ENCODE results near the gene POLR1C.
"Not testable (repeated sequence)": the region's sequence is repeated elsewhere in the genome, so short reads cannot be mapped to it uniquely, and the experiment has no call there.

Gene POLR1C

GRCh38 chr6:43492673-43493072 lies 24.2 kb upstream of the POLR1C start:
- in situ Hi-C loops (cut with MboI; ENCODE audit: low sequenced_read_pairs) = no loop called here

GRCh38 chr6:43493230-43493629 lies 23.7 kb upstream of the POLR1C start:
- in situ Hi-C loops (cut with MboI; ENCODE audit: low sequenced_read_pairs) = no loop called here

- in situ Hi-C loops (cut with MboI; ENCODE audit: low sequenced_read_pairs) = no loop called here
These were observed 23.1 kb upstream of the POLR1C start for GRCh38 chr6:43493833-43494232.

- in situ Hi-C loops (cut with MboI; ENCODE audit: low sequenced_read_pairs) = no loop called here
These were observed 22.6 kb upstream of the POLR1C start for GRCh38 chr6:43494321-43494720.

GRCh38 chr6:43494766-43495165 lies 22.1 kb upstream of the POLR1C start:
- in situ Hi-C loops (cut with MboI; ENCODE audit: low sequenced_read_pairs) = no loop called here

GRCh38 chr6:43495409-43495941 lies 21.4 kb upstream of the POLR1C start:
- in situ Hi-C loops (cut with MboI; ENCODE audit: low sequenced_read_pairs) = no loop called here

GRCh38 chr6:43496370-43497128 lies 20.3 kb upstream of the POLR1C start:
- in situ Hi-C loops (cut with MboI; ENCODE audit: low sequenced_read_pairs) = no loop called here

- in situ Hi-C loops (cut with MboI; ENCODE audit: low sequenced_read_pairs) = no loop called here
These were observed 19.8 kb upstream of the POLR1C start for GRCh38 chr6:43497129-43497396.

- in situ Hi-C loops (cut with MboI; ENCODE audit: low sequenced_read_pairs) = no loop called here
These were observed 19.2 kb upstream of the POLR1C start for GRCh38 chr6:43497689-43498088.

- in situ Hi-C loops (cut with MboI; ENCODE audit: low sequenced_read_pairs) = not testable (repeated sequence)
These were observed 18.6 kb upstream of the POLR1C start for GRCh38 chr6:43498291-43498690.

GRCh38 chr6:43499028-43499815 lies 17.7 kb upstream of the POLR1C start:
- in situ Hi-C loops (cut with MboI; ENCODE audit: low sequenced_read_pairs) = no loop called here

GRCh38 chr6:43500921-43501320 lies 16.0 kb upstream of the POLR1C start:
- in situ Hi-C loops (cut with MboI; ENCODE audit: low sequenced_read_pairs) = no loop called here

GRCh38 chr6:43502666-43503065 lies 14.2 kb upstream of the POLR1C start:
- in situ Hi-C loops (cut with MboI; ENCODE audit: low sequenced_read_pairs) = no loop called here

- in situ Hi-C loops (cut with MboI; ENCODE audit: low sequenced_read_pairs) = no loop called here
These were observed 13.4 kb upstream of the POLR1C start for GRCh38 chr6:43503443-43503842.

GRCh38 chr6:43504756-43505593 lies 11.9 kb upstream of the POLR1C start:
- in situ Hi-C loops (cut with MboI; ENCODE audit: low sequenced_read_pairs) = no loop called here

GRCh38 chr6:43505718-43506117 lies 11.2 kb upstream of the POLR1C start:
- in situ Hi-C loops (cut with MboI; ENCODE audit: low sequenced_read_pairs) = no loop called here

GRCh38 chr6:43506171-43506570 lies 10.7 kb upstream of the POLR1C start:
- in situ Hi-C loops (cut with MboI; ENCODE audit: low sequenced_read_pairs) = no loop called here

GRCh38 chr6:43506667-43507471 lies 10.0 kb upstream of the POLR1C start:
- in situ Hi-C loops (cut with MboI; ENCODE audit: low sequenced_read_pairs) = no loop called here

- in situ Hi-C loops (cut with MboI; ENCODE audit: low sequenced_read_pairs) = no loop called here
These were observed 8.3 kb upstream of the POLR1C start for GRCh38 chr6:43508481-43509141.
